SK-N-SH (cell line): ENCODE measurements around the gene RBL1. TPM values are rescaled to one million over a fixed set of nuclear protein-coding genes. Genes with fewer than 3 reads are reported as not detected.
"Not testable (repeated sequence)": the region's sequence is repeated elsewhere in the genome, so short reads cannot be mapped to it uniquely, and the experiment has no call there.

Source experiments
- CTCF ChIA-PET: fragments of 300-600, 350-600 bp; formaldehyde crosslinking; extraction: SDS; loops from one replicate; lab custom pipeline; 2021; lab: Yijun Ruan, JAX
- POLR2A ChIA-PET: fragments of 350-600 bp; sonication (Branson Sonifier 250); formaldehyde crosslinking; extraction: SDS; loops from one replicate; lab custom pipeline; 2020; ENCODE audit warnings: antibody characterized with exemption, inconsistent platforms; lab: Yijun Ruan, JAX
- DNase-seq: peaks from one replicate; pipeline ENCODE4 v3.0.0; 2012
- H2AFZ ChIP-seq: fragments of 200-600 bp; sonication (generic); 2 replicates; pipeline ENCODE4 v1.8.1; 2016; ENCODE audit warnings: antibody characterized with exemption, mild to moderate bottlenecking, low read depth
- H3F3A ChIP-seq: fragments of 200-600 bp; sonication (generic); replicated peaks from 2 replicates; pipeline ENCODE3; 2016; ENCODE audit warnings: antibody characterized with exemption, mild to moderate bottlenecking; ENCODE audit not compliant: insufficient read depth
- H3K27ac ChIP-seq, 2 experiments: fragments of 200-500 bp in 1 of 2; fragments of 200-600 bp in 1 of 2; sonication (Bioruptor generic) in 1 of 2; sonication (generic), shearing (Covaris generic) in 1 of 2; 2 replicates each; pipeline versions ENCODE4 v1.5.1 to v1.6.1; 2014 to 2016; ENCODE audit warnings: low read depth in 2 of 2, inconsistent platforms in 1 of 2, low read length in 1 of 2, mild to moderate bottlenecking in 1 of 2, mixed read lengths in 1 of 2
- H3K27me3 ChIP-seq: fragments of 200-600 bp; sonication (generic), shearing (Covaris generic); 2 replicates; pipeline ENCODE4 v1.6.1; 2016; ENCODE audit warnings: mixed run types; ENCODE audit not compliant: insufficient read depth
- H3K36me3 ChIP-seq, 2 experiments: fragments of 200-500 bp in 1 of 2; fragments of 200-600 bp in 1 of 2; sonication (Bioruptor generic) in 1 of 2; sonication (generic) in 1 of 2; replicated peaks in 1 of 2; 2 replicates each; pipeline versions ENCODE3 to v1.5.1; 2014 to 2016; ENCODE audit warnings: low read length in 1 of 2, mild to moderate bottlenecking in 1 of 2; ENCODE audit not compliant: insufficient read depth in 2 of 2, control insufficient read depth in 1 of 2
- H3K4me1 ChIP-seq, 2 experiments: fragments of 200-500 bp in 1 of 2; fragments of 200-600 bp in 1 of 2; sonication (Bioruptor generic) in 1 of 2; sonication (generic), shearing (Covaris generic) in 1 of 2; 2 replicates each; pipeline versions ENCODE4 v1.5.1 to v1.6.1; 2014 to 2016; ENCODE audit warnings: low read depth in 1 of 2, low read length in 1 of 2, mixed run types in 1 of 2; ENCODE audit not compliant: insufficient read depth in 2 of 2, control insufficient read depth in 1 of 2
- H3K4me2 ChIP-seq: fragments of 200-600 bp; sonication (generic), shearing (Covaris generic); 2 replicates; pipeline ENCODE4 v1.6.1; 2017; ENCODE audit warnings: mixed run types
- H3K4me3 ChIP-seq, 2 experiments: fragments of 200-500 bp in 1 of 2; fragments of 200-600 bp in 1 of 2; sonication (Bioruptor generic) in 1 of 2; sonication (generic), shearing (Covaris generic) in 1 of 2; 2 replicates each; pipeline versions ENCODE4 v1.5.1 to v1.8.1; 2014 to 2016; ENCODE audit warnings: low read depth in 2 of 2, inconsistent platforms in 1 of 2, low read length in 1 of 2, mild to moderate bottlenecking in 1 of 2, mixed read lengths in 1 of 2, moderate library complexity in 1 of 2
- H3K79me2 ChIP-seq: fragments of 200-600 bp; sonication (generic); 2 replicates; pipeline ENCODE4 v1.8.1; 2017; ENCODE audit warnings: mild to moderate bottlenecking; ENCODE audit not compliant: insufficient read depth
- H3K9ac ChIP-seq: fragments of 200-600 bp; sonication (generic); 2 replicates; pipeline ENCODE4 v1.6.1; 2017; ENCODE audit warnings: mixed run types
- H3K9me2 ChIP-seq: fragments of 200-600 bp; sonication (generic); 2 replicates; pipeline ENCODE4 v1.6.1; 2017; ENCODE audit warnings: mixed run types
- H3K9me3 ChIP-seq: fragments of 200-600 bp; sonication (generic); 2 replicates; pipeline ENCODE4 v1.6.1; 2017; ENCODE audit warnings: mixed run types, mild to moderate bottlenecking, moderate library complexity
- H4K20me1 ChIP-seq: fragments of 200-600 bp; sonication (generic); 2 replicates; pipeline ENCODE4 v1.6.1; 2017; ENCODE audit warnings: mild to moderate bottlenecking, mixed run types; ENCODE audit not compliant: insufficient read depth
- ELF1 ChIP-seq: IDR thresholded peaks from 2 replicates; pipeline ENCODE4 v1.4.0; 2012
- EP300 ChIP-seq, 2 experiments: IDR thresholded peaks; 2 replicates each; pipeline versions ENCODE4 v1.4.0 to v1.6.1; 2012; ENCODE audit warnings: borderline replicate concordance in 1 of 2, low read depth in 1 of 2, low read length in 1 of 2
- FOXM1 ChIP-seq: IDR thresholded peaks from 2 replicates; pipeline ENCODE4 v1.4.0; 2012; ENCODE audit warnings: low read depth, mild to moderate bottlenecking
- GATA2 ChIP-seq: sonication (generic); formaldehyde crosslinking; IDR thresholded peaks from 2 replicates; pipeline ENCODE4 v1.5.0; 2020; ENCODE audit warnings: mild to moderate bottlenecking, missing genetic modification reagents
- JUND ChIP-seq: IDR thresholded peaks from 2 replicates; pipeline ENCODE4 v1.4.0; 2012
- NRF1 ChIP-seq: IDR thresholded peaks from 2 replicates; pipeline ENCODE4 v1.6.1; 2012; ENCODE audit warnings: low read depth, mild to moderate bottlenecking, low read length
- POLR2AphosphoS5 ChIP-seq: IDR thresholded peaks from 2 replicates; pipeline ENCODE4 v1.6.1; 2012; ENCODE audit warnings: low read depth, low read length
- RAD21 ChIP-seq: IDR thresholded peaks from 2 replicates; pipeline ENCODE4 v1.6.1; 2012; ENCODE audit warnings: mild to moderate bottlenecking, low read length
- RXRA ChIP-seq: IDR thresholded peaks from 2 replicates; pipeline ENCODE4 v1.4.0; 2012; ENCODE audit warnings: low read depth, mild to moderate bottlenecking, borderline replicate concordance
- SIN3A ChIP-seq: IDR thresholded peaks from 2 replicates; pipeline ENCODE4 v1.6.1; 2012; ENCODE audit warnings: low read depth, mild to moderate bottlenecking, low read length, moderate library complexity, borderline replicate concordance
- SMC3 ChIP-seq: IDR thresholded peaks from 2 replicates; pipeline ENCODE4 v1.6.1; 2012; ENCODE audit warnings: low read depth, low read length, improper control_type of control experiment
- TEAD4 ChIP-seq: IDR thresholded peaks from 2 replicates; pipeline ENCODE4 v1.4.0; 2012; ENCODE audit warnings: mild to moderate bottlenecking, borderline replicate concordance; ENCODE audit not compliant: insufficient read depth
- WGBS: methylation state at CpG from one replicate; pipeline ENCODE4 v1.1.6; 2017; ENCODE audit warnings: low lambda C conversion rate; 5-methylcytosine and 5-hydroxymethylcytosine counted together
- polyA plus RNA-seq, 3 experiments: library from polyadenylated mRNA; depleted of rRNA; stranded (reverse); fragments of >200 nt; gene quantifications; 2 replicates each; pipeline ENCODE4 v1.2.3, GENCODE V29; 2012
- TF ChIP-seq, protein P1 (sequence below): IDR thresholded peaks from 2 replicates; pipeline ENCODE4 v1.4.0; 2012; ENCODE audit warnings: low read depth, borderline replicate concordance

The RBL1 gene
- polyA plus RNA-seq, 1 of the 3 experiments (the other 2 are of a cell fraction): 2.5 TPM

- Histone ChIP-seq H3K79me2 (no peaks in the 10 kb centered on the region), H3K9me2 (no peaks in the 10 kb centered on the region), H4K20me1 (no peaks in the 10 kb centered on the region), H3K9ac (no peak overlapping the region), H3K4me1 (no peaks in the 10 kb centered on the region), H3K27ac (no peak overlapping the region), H2AFZ (no peak overlapping the region), H3K36me3 (no peaks in the 10 kb centered on the region), H3K4me2 (no peak overlapping the region), H3K27me3 (no peaks in the 10 kb centered on the region), H3F3A (no peaks in the 10 kb centered on the region), H3K4me3 (no peak overlapping the region), H3K9me3 (no peaks in the 10 kb centered on the region)
- 70% methylated on average over 3 of the region's 3 CpGs for WGBS
- POLR2A ChIA-PET: no interaction called here
- CTCF ChIA-PET: no interaction called here
- TF ChIP-seq RAD21 (no peak), POLR2AphosphoS5 (no peak), TEAD4 (no peak), SIN3A (no peak), JUND (no peak), SMC3 (no peak), RXRA (no peak), EP300 (IDR thresholded peaks at IDR 0.05; ENCODE audit: borderline replicate concordance in 1 of 2, low read depth in 1 of 2, low read length in 1 of 2) (no peak), GATA2 (CRISPR knock-in tag) (no peak), ELF1 (no peak), NRF1 (no peak)
- TF ChIP-seq, protein P1, sequence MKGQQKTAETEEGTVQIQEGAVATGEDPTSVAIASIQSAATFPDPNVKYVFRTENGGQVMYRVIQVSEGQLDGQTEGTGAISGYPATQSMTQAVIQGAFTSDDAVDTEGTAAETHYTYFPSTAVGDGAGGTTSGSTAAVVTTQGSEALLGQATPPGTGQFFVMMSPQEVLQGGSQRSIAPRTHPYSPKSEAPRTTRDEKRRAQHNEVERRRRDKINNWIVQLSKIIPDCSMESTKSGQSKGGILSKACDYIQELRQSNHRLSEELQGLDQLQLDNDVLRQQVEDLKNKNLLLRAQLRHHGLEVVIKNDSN: no peak
- no peak for DNase-seq
Measured at GRCh38 chr20:37128803-37129202, 33.0 kb upstream of the RBL1 start.

DNA sequence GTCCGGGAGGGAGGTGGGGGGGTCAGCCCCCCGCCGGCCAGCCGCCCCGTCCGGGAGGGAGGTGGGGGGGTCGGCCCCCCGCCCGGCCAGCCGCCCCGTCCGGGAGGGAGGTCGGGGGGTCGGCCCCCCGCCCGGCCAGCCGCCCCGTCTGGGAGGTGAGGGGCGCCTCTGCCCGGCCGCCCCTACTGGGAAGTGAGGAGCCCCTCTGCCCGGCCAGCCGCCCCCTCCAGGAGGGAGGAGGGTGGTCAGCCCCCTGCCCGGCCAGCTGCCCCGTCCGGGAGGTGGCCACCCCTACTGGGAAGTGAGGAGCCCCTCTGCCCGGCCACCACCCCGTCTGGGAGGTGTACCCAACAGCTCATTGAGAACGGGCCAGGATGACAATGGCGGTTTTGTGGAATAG, 30.5 kb upstream of the RBL1 start:
- H4K20me1 ChIP-seq, H2AFZ ChIP-seq: not testable (repeated sequence)
- 80% methylated on average over 2 of the region's 30 CpGs for WGBS

DNA sequence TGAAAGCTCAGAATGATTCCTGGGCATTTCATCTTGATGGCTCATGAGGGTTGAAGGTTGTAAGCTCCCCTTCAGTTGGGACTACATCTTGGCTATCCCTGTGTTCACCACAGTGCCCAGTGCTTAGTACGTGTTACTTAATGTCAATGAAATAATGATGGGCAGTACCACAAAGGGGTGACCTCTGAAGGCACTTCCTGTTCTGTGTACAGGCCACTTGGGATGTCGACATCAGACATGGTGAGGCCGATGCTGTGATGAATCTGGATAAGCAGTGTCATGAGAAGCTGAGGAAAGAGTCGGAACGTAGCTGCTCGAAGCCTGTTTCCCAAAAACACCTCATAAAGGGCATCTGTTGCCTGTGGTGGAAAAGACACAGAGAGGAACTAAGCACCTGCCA, 27.6 kb upstream of the RBL1 start:
- TF ChIP-seq NRF1 (no peak), RAD21 (no peak), FOXM1 (no peak), ELF1 (no peak), TEAD4 (no peak), SMC3 (no peak)
- DNase-seq: no peak
- H3K9me2 ChIP-seq: no peaks in the 10 kb centered on the region
- H4K20me1 ChIP-seq: no peaks in the 10 kb centered on the region
- no peak overlapping the region for H3K27ac ChIP-seq
- no peak overlapping the region for H3K4me2 ChIP-seq
- H3K36me3 ChIP-seq: no peaks in the 10 kb centered on the region
- no peaks in the 10 kb centered on the region for H3K4me1 ChIP-seq
- WGBS: 83% methylated on average over 6 of the region's 6 CpGs
- no peak overlapping the region for H2AFZ ChIP-seq
- no peaks in the 10 kb centered on the region for H3K79me2 ChIP-seq
- H3K4me3 ChIP-seq: no peak overlapping the region
- no peaks in the 10 kb centered on the region for H3F3A ChIP-seq
- no peak overlapping the region for H3K9ac ChIP-seq
- POLR2A ChIA-PET: no interaction called here
- CTCF ChIA-PET: no interaction called here
- H3K27me3 ChIP-seq: no peaks in the 10 kb centered on the region
- H3K9me3 ChIP-seq: no peaks in the 10 kb centered on the region

More for the DNA sequence above, 30.5 kb upstream of the RBL1 start:
- H3K9me3 ChIP-seq, H3K27me3 ChIP-seq, POLR2A ChIA-PET, H3K4me2 ChIP-seq, H3K4me1 ChIP-seq, H3K4me3 ChIP-seq, H3K27ac ChIP-seq, H3F3A ChIP-seq, DNase-seq, H3K79me2 ChIP-seq, H3K36me3 ChIP-seq, CTCF ChIA-PET, H3K9me2 ChIP-seq, H3K9ac ChIP-seq: not testable (repeated sequence)
